GM13977 (cell line): ENCODE results near the gene MUC5B.
"Not testable (repeated sequence)": the region's sequence is repeated elsewhere in the genome, so short reads cannot be mapped to it uniquely, and the experiment has no call there.

Experiments
- DNase-seq: peaks from one replicate; pipeline ENCODE4 v3.0.0; 2012; ENCODE audit warnings: low spot score
- in situ Hi-C: fragments of 300-500 bp; cut with MboI; formaldehyde crosslinking; loops from one replicate; pipeline ENCODE4 v1.12.0; 2022; ENCODE audit warnings: low sequenced_read_pairs, low pct_unique_long_range_greater_than_20kb, mixed read lengths, inconsistent platforms; ENCODE audit not compliant: unreplicated experiment
- TF ChIP-seq, protein P1 (sequence below): IDR thresholded peaks from 2 replicates; pipeline ENCODE4 v1.5.1; 2012; ENCODE audit warnings: mild to moderate bottlenecking, control low read depth; ENCODE audit not compliant: insufficient read depth; ENCODE audit errors: extremely low read depth, missing control alignments

Gene MUC5B

DNA sequence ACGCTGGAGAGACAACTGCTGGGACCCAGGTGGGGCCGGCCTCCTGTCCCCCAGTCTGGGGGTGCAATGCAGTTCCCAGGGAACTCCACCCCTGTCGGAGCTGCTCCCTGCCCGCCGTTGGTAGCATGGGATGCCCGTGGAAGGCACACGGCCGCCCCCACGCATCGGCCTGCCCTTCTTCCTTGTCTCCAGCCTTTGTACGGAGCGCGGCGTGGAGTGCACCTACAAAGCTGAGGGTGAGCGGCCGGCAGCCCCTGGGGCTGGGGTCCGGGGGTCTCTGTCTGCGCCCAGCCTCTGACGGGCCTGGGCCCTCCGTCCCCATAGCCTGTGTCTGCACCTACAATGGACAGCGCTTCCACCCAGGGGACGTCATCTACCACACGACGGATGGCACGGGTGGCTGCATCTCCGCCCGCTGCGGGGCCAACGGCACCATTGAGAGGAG is 41.9 kb upstream of the MUC5B start:
- no peak for DNase-seq
- TF ChIP-seq, protein P1, sequence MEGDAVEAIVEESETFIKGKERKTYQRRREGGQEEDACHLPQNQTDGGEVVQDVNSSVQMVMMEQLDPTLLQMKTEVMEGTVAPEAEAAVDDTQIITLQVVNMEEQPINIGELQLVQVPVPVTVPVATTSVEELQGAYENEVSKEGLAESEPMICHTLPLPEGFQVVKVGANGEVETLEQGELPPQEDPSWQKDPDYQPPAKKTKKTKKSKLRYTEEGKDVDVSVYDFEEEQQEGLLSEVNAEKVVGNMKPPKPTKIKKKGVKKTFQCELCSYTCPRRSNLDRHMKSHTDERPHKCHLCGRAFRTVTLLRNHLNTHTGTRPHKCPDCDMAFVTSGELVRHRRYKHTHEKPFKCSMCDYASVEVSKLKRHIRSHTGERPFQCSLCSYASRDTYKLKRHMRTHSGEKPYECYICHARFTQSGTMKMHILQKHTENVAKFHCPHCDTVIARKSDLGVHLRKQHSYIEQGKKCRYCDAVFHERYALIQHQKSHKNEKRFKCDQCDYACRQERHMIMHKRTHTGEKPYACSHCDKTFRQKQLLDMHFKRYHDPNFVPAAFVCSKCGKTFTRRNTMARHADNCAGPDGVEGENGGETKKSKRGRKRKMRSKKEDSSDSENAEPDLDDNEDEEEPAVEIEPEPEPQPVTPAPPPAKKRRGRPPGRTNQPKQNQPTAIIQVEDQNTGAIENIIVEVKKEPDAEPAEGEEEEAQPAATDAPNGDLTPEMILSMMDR, result no peak
- in situ Hi-C loops, result no loop called here

DNA sequence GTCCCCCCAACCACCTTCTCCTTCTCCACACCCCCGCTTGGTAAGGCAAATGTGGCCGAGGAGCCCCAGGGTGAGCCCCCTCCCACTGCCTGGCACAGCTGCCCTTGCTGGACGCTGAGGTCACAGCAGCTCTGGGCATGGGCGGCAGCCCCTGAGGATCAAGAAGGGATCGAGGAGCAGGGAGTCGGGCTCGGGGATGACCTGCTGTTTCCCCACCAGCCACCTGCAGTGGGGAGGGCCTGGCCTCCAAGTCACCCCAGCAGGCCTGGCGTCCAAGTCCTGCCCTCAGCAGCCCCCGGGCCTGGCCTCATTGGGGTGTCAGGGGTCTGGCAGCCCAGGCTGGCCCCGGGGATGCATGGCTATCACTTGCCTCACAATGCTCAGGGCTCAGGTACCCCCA is 41.4 kb upstream of the MUC5B start:
- in situ Hi-C loops, result no loop called here
- DNase-seq, result no peak
- TF ChIP-seq, protein P1, result no peak

DNA sequence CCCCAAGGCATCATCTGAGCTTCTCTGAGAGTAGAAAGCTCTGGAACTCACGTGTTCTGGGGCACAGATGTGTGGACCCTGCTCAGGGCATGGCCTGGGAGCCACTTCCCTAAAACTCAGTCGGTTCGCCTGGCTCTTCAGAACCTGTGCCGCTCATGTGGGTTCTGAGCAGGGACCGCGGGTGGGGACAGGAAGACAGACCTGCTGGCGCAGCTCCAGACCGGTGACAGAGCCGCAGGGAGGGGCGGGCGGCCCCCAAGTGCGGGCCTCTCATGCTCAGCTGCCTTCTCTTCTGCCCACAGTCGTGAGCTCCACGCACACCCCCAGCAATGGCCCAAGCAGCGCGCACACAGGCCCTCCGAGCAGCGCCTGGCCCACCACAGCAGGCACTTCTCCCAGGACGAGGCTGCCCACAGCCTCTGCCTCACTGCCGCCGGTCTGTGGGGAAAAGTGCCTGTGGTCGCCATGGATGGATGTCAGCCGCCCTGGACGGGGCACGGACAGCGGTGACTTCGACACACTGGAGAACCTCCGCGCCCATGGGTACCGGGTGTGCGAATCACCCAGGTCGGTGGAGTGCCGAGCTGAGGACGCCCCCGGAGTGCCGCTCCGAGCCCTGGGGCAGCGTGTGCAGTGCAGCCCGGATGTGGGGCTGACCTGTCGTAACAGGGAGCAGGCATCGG is 40.9 kb upstream of the MUC5B start:
- TF ChIP-seq, protein P1, result no peak
- in situ Hi-C loops, result no loop called here
- no peak for DNase-seq

DNA sequence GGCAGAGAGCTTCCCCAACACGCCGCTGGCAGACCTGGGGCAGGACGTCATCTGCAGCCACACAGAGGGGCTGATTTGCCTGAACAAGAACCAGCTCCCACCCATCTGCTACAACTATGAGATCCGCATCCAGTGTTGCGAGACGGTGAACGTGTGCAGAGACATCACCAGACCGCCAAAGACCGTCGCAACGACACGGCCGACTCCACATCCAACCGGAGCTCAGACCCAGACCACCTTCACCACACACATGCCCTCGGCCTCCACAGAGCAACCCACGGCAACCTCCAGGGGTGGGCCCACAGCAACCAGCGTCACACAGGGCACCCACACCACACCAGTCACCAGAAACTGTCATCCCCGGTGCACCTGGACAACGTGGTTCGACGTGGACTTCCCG is 38.7 kb upstream of the MUC5B start:
- in situ Hi-C loops, DNase-seq: not testable (repeated sequence)

DNA sequence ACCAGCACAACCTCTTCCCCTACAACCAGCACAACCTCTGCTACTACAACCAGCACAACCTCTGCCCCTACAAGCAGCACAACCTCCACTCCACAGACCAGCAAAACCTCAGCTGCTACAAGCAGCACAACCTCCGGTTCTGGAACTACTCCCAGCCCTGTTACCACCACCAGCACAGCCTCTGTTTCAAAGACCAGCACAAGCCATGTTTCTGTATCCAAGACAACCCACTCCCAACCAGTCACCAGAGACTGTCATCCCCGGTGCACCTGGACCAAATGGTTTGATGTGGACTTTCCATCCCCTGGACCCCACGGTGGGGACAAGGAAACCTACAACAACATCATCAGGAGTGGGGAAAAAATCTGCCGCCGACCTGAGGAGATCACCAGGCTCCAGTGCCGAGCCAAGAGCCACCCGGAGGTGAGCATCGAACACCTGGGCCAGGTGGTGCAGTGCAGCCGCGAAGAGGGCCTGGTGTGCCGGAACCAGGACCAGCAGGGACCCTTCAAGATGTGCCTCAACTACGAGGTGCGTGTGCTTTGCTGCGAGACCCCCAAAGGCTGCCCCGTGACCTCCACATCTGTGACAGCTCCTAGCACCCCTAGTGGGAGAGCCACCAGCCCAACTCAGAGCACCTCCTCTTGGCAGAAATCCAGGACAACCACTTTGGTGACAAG is 34.3 kb upstream of the MUC5B start:
- in situ Hi-C loops, DNase-seq: not testable (repeated sequence)

DNA sequence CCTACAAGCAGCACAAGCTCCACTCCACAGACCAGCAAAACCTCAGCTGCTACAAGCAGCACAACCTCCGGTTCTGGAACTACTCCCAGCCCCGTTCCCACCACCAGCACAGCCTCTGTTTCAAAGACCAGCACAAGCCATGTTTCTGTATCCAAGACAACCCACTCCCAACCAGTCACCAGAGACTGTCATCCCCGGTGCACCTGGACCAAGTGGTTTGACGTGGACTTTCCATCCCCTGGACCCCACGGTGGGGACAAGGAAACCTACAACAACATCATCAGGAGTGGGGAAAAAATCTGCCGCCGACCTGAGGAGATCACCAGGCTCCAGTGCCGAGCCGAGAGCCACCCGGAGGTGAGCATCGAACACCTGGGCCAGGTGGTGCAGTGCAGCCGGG is 33.0 kb upstream of the MUC5B start:
- in situ Hi-C loops, DNase-seq: not testable (repeated sequence)

DNA sequence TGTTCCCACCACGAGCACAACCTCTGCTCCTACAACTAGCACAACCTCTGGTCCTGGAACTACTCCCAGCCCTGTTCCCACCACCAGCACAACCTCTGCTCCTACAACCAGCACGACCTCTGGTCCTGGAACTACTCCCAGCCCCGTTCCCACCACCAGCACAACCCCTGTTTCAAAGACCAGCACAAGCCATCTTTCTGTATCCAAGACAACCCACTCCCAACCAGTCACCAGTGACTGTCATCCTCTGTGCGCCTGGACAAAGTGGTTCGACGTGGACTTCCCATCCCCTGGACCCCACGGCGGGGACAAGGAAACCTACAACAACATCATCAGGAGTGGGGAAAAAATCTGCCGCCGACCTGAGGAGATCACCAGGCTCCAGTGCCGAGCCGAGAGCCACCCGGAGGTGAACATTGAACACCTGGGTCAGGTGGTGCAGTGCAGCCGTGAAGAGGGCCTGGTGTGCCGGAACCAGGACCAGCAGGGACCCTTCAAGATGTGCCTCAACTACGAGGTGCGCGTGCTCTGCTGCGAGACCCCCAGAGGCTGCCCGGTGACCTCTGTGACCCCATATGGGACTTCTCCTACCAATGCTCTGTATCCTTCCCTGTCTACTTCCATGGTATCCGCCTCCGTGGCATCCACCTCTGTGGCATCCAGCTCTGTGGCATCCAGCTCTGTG is 30.9 kb upstream of the MUC5B start:
- in situ Hi-C loops, DNase-seq: not testable (repeated sequence)

DNA sequence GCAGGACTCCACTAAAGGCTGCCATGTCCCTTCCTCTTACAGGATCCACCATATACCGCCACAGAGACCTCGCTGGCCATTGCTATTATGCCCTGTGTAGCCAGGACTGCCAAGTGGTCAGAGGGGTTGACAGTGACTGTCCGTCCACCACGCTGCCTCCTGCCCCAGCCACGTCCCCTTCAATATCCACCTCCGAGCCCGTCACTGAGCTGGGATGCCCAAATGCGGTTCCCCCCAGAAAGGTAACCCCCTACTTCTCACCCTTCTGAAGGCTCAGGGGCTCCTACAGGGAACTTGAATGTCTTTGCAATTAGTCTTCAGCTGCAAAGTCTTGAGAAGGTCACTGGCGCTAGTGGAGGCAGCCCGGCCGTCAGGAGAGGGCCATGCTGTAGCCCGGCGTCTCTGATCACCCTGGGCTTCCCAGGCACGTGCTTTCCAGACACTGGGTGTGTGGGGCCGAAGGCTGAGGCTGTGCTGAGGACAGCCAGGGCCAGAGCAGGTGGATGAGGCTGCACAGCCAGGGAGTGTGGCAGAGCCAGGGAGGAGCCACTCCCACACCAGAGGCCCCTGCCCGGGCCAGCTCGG is 30.0 kb upstream of the MUC5B start:
- no peak for DNase-seq
- TF ChIP-seq, protein P1, result no peak
- in situ Hi-C loops, result no loop called here
